GM20000 (cell line): ENCODE results near the gene PTPRN2.
"Not testable (repeated sequence)": the region's sequence is repeated elsewhere in the genome, so short reads cannot be mapped to it uniquely, and the experiment has no call there.

Experiments used
- DNase-seq: peaks from one replicate; pipeline ENCODE4 v3.0.0; 2012; ENCODE audit warnings: low spot score
- CTCF ChIP-seq: IDR thresholded peaks from 2 replicates; pipeline ENCODE4 v1.5.1; 2012; ENCODE audit warnings: mild to moderate bottlenecking, control low read depth; ENCODE audit errors: extremely low read depth, missing control alignments

PTPRN2 gene

GRCh38 chr7:158525648-158526484 lies 61.8 kb downstream of the PTPRN2 start:
- no peak for TF ChIP-seq CTCF
- no peak for DNase-seq

- TF ChIP-seq CTCF = no peak
- no peak for DNase-seq
Observed at GRCh38 chr7:158524749-158525635, 62.6 kb downstream of the PTPRN2 start.

- DNase-seq = not testable (repeated sequence)
Observed at GRCh38 chr7:158524286-158524685, 63.3 kb downstream of the PTPRN2 start.

GRCh38 chr7:158523877-158524276 lies 63.7 kb downstream of the PTPRN2 start:
- DNase-seq = not testable (repeated sequence)

GRCh38 chr7:158523165-158523856 lies 64.3 kb downstream of the PTPRN2 start:
- not testable (repeated sequence) for DNase-seq

- not testable (repeated sequence) for DNase-seq
Observed at GRCh38 chr7:158521795-158522194, 65.8 kb downstream of the PTPRN2 start.

GRCh38 chr7:158520825-158521224 lies 66.8 kb downstream of the PTPRN2 start:
- no peak for TF ChIP-seq CTCF
- no peak for DNase-seq

- DNase-seq = no peak
- no peak for TF ChIP-seq CTCF
Observed at GRCh38 chr7:158519633-158520174, 67.9 kb downstream of the PTPRN2 start.

- TF ChIP-seq CTCF = no peak
- DNase-seq = no peak
Observed at GRCh38 chr7:158518980-158519632, 68.5 kb downstream of the PTPRN2 start.
